Panc1 (cell line): Measurements from ENCODE around the gene PGAM2. TPM values are rescaled to one million over a fixed set of nuclear protein-coding genes. Genes with fewer than 3 reads are reported as not detected.

Source experiments
- ATAC-seq: fragments of 200-7000 bp; cut with Tn5 transposase; 2 replicates; pipeline ENCODE4 v1.9.1; 2020; ENCODE audit warnings: mild to moderate bottlenecking, moderate library complexity
- BruUV-seq: library from RNA; stranded (reverse); fragments of 400-500 nt; replicated peaks from 2 replicates; lab custom pipeline; 2021; lab: Mats Ljungman, UMichigan
- CTCF ChIA-PET: fragments of 300-600 bp; sonication (Branson Sonifier 250); formaldehyde crosslinking; loops from one replicate; lab custom pipeline; 2022; ENCODE audit warnings: antibody characterized with exemption; lab: Charles Lee
- POLR2A ChIA-PET: fragments of 300-600 bp; sonication (Branson Sonifier 250); formaldehyde crosslinking; loops from one replicate; lab custom pipeline; 2022; ENCODE audit warnings: antibody characterized with exemption; lab: Charles Lee
- DNase-seq: peaks from one replicate; pipeline ENCODE4 v3.0.0-alpha.2; 2010; ENCODE audit warnings: low read depth, low spot score
- H3K27ac ChIP-seq: 2 replicates; pipeline ENCODE4 v1.5.1; 2011; ENCODE audit warnings: mild to moderate bottlenecking, low read length, inconsistent platforms
- H3K27me3 ChIP-seq: fragments of 200-500 bp; sonication (Bioruptor generic); 2 replicates; pipeline ENCODE4 v1.6.0; 2014; ENCODE audit warnings: low read length, inconsistent platforms; ENCODE audit not compliant: control insufficient read depth, insufficient read depth
- H3K36me3 ChIP-seq: fragments of 200-500 bp; sonication (Bioruptor generic); 2 replicates; pipeline ENCODE4 v1.5.1; 2014; ENCODE audit warnings: inconsistent platforms, mild to moderate bottlenecking, low read length, moderate library complexity; ENCODE audit not compliant: control insufficient read depth, insufficient read depth
- H3K4me1 ChIP-seq: 2 replicates; pipeline ENCODE4 v1.5.1; 2011; ENCODE audit warnings: inconsistent platforms, mild to moderate bottlenecking, low read length, moderate library complexity; ENCODE audit not compliant: control insufficient read depth, insufficient read depth
- H3K4me3 ChIP-seq, 2 experiments: 2 replicates each; pipeline ENCODE4 v1.5.1; 2011 to 2012; ENCODE audit warnings: low read depth in 2 of 2, low read length in 2 of 2, mild to moderate bottlenecking in 2 of 2, inconsistent platforms in 1 of 2, moderate library complexity in 1 of 2
- H3K9me3 ChIP-seq: fragments of 200-500 bp; sonication (Bioruptor generic); 2 replicates; pipeline ENCODE4 v1.5.1; 2014; ENCODE audit warnings: low read depth, mild to moderate bottlenecking, inconsistent platforms, low read length, moderate library complexity; ENCODE audit not compliant: control insufficient read depth, insufficient read depth
- POLR2AphosphoS5 ChIP-seq: IDR thresholded peaks from 2 replicates; pipeline ENCODE4 v1.6.1; 2012; ENCODE audit warnings: mild to moderate bottlenecking, low read depth, low read length, moderate library complexity
- TCF7L2 ChIP-seq: IDR thresholded peaks from 2 replicates; pipeline ENCODE4 v1.6.1; 2011; ENCODE audit warnings: mild to moderate bottlenecking, low read depth, low read length, inconsistent platforms
- in situ Hi-C: cut with HindIII; loops from 2 replicates; pipeline ENCODE4 v1.10.0; 2016; ENCODE audit warnings: low sequenced_read_pairs, low pct_unique_long_range_greater_than_20kb
- intact Hi-C: fragments of 100-400 bp; cut with micrococcal nuclease; formaldehyde crosslinking; loops from one replicate; pipeline ENCODE4 v1.10.0; 2022; ENCODE audit not compliant: unreplicated experiment
- total RNA-seq: library from RNA; stranded (reverse); gene quantifications from one replicate; pipeline ENCODE4 v1.2.1, GENCODE V29; 2021; ENCODE audit not compliant: unreplicated experiment
- TF ChIP-seq, protein P1 (sequence below), 2 experiments: IDR thresholded peaks; 2 replicates each; pipeline ENCODE4 v1.6.1; 2011 to 2012; ENCODE audit warnings: low read depth in 2 of 2, control low read depth in 1 of 2, low read length in 1 of 2, mild to moderate bottlenecking in 1 of 2, moderate library complexity in 1 of 2; ENCODE audit not compliant: insufficient read depth in 1 of 2

PGAM2 gene
- total RNA-seq, 1 experiment from 2014 or later: 1.3 TPM

GRCh38 chr7:44061645-44062179, 3.7 kb downstream of the PGAM2 start:
- ChIA-PET CTCF (no interaction called here), POLR2A (no interaction called here)
- Histone ChIP-seq H3K27me3 (no peaks in the 10 kb centered on the region), H3K27ac (no peak overlapping the region), H3K36me3 (peaks cover 7% of the 10 kb centered on the region; the same call in 1 of the 2 replicates), H3K9me3 (no peaks in the 10 kb centered on the region), H3K4me3 (no peak overlapping the region), H3K4me1 (peaks cover 11% of the 10 kb centered on the region)
- in situ Hi-C loops: no loop called here
- no peak for TF ChIP-seq TCF7L2
- TF ChIP-seq, protein P1, sequence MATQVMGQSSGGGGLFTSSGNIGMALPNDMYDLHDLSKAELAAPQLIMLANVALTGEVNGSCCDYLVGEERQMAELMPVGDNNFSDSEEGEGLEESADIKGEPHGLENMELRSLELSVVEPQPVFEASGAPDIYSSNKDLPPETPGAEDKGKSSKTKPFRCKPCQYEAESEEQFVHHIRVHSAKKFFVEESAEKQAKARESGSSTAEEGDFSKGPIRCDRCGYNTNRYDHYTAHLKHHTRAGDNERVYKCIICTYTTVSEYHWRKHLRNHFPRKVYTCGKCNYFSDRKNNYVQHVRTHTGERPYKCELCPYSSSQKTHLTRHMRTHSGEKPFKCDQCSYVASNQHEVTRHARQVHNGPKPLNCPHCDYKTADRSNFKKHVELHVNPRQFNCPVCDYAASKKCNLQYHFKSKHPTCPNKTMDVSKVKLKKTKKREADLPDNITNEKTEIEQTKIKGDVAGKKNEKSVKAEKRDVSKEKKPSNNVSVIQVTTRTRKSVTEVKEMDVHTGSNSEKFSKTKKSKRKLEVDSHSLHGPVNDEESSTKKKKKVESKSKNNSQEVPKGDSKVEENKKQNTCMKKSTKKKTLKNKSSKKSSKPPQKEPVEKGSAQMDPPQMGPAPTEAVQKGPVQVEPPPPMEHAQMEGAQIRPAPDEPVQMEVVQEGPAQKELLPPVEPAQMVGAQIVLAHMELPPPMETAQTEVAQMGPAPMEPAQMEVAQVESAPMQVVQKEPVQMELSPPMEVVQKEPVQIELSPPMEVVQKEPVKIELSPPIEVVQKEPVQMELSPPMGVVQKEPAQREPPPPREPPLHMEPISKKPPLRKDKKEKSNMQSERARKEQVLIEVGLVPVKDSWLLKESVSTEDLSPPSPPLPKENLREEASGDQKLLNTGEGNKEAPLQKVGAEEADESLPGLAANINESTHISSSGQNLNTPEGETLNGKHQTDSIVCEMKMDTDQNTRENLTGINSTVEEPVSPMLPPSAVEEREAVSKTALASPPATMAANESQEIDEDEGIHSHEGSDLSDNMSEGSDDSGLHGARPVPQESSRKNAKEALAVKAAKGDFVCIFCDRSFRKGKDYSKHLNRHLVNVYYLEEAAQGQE (IDR thresholded peaks at IDR 0.05; ENCODE audit: insufficient read depth in 1 of 2, low read depth in 2 of 2, low read length in 1 of 2): no peak
- no peak for TF ChIP-seq POLR2AphosphoS5
- no peak for DNase-seq
- ATAC-seq: no peak
- no TSS peak for BruUV-seq
- intact Hi-C loops: no loop called here

GRCh38 chr7:44060948-44061644, 4.3 kb downstream of the PGAM2 start:
- intact Hi-C loops (no loop called here), in situ Hi-C loops (no loop called here)
- ATAC-seq (no peak), DNase-seq (no peak)
- Histone ChIP-seq H3K4me3 (no peak overlapping the region), H3K4me1 (peaks cover 11% of the 10 kb centered on the region), H3K27me3 (no peaks in the 10 kb centered on the region), H3K27ac (no peak overlapping the region), H3K9me3 (no peaks in the 10 kb centered on the region), H3K36me3 (peaks cover 8% of the 10 kb centered on the region; the same call in 1 of the 2 replicates)
- ChIA-PET CTCF (no interaction called here), POLR2A (no interaction called here)
- no peak for TF ChIP-seq TCF7L2
- TF ChIP-seq, protein P1 (IDR thresholded peaks at IDR 0.05; ENCODE audit: insufficient read depth in 1 of 2, low read depth in 2 of 2, low read length in 1 of 2): no peak
- BruUV-seq: TSS peak; percentile 39
